HepG2 (cell line): ENCODE measurements around the gene ANTXR1.

ENCODE experiments used
- GTF2F1 ChIP-seq: fragments of 150-350 bp; IDR thresholded peaks from 2 replicates; pipeline ENCODE4 v1.6.1; 2014; ENCODE audit warnings: low read length
- MYC ChIP-seq: sonication (generic); formaldehyde crosslinking; IDR thresholded peaks from 2 replicates; pipeline ENCODE4 v1.9.0; 2021; ENCODE audit warnings: missing genetic modification reagents, borderline replicate concordance
- PCBP2 ChIP-seq: fragments of 200-400 bp; formaldehyde crosslinking; optimal IDR thresholded peaks from 2 replicates; pipeline ENCODE3; 2018; ENCODE audit warnings: low read length, low read depth; ENCODE audit not compliant: poor library complexity, severe bottlenecking
- POLR2AphosphoS2 ChIP-seq: IDR thresholded peaks from 2 replicates; pipeline ENCODE4 v1.6.1; 2011; ENCODE audit warnings: low read depth, low read length, improper control_type of control experiment
- POLR2AphosphoS5 ChIP-seq: IDR thresholded peaks from 2 replicates; pipeline ENCODE4 v1.6.1; 2012; ENCODE audit warnings: low read depth, low read length
- SMAD3 ChIP-seq: sonication (generic); formaldehyde crosslinking; IDR thresholded peaks from 2 replicates; pipeline ENCODE4 v1.4.0; 2020; ENCODE audit warnings: missing genetic modification reagents
- SP2 ChIP-seq: sonication (generic); formaldehyde crosslinking; IDR thresholded peaks from 2 replicates; pipeline ENCODE4 v1.5.1; 2020; ENCODE audit warnings: mild to moderate bottlenecking, missing genetic modification reagents
- YY1 ChIP-seq: IDR thresholded peaks from 2 replicates; pipeline ENCODE4 v1.6.1; 2011; ENCODE audit warnings: low read length, low read depth, moderate library complexity, mild to moderate bottlenecking; ENCODE audit not compliant: insufficient read depth, insufficient replicate concordance
- ZBTB49 ChIP-seq: sonication (generic); formaldehyde crosslinking; IDR thresholded peaks from 2 replicates; pipeline ENCODE4 v1.4.0; 2020; ENCODE audit warnings: missing genetic modification reagents, borderline replicate concordance
- ZNF20 ChIP-seq: sonication (generic); formaldehyde crosslinking; IDR thresholded peaks from 2 replicates; pipeline ENCODE4 v1.4.0; 2020; ENCODE audit warnings: mild to moderate bottlenecking, moderate library complexity, missing genetic modification reagents
- ZNF275 ChIP-seq: sonication (generic); formaldehyde crosslinking; IDR thresholded peaks from 2 replicates; pipeline ENCODE4 v1.8.0; 2022; ENCODE audit warnings: missing genetic modification reagents, mild to moderate bottlenecking, inconsistent platforms, borderline replicate concordance
- ZSCAN20 ChIP-seq: sonication (generic); formaldehyde crosslinking; IDR thresholded peaks from 2 replicates; pipeline ENCODE4 v1.4.0; 2020; ENCODE audit warnings: missing genetic modification reagents, mild to moderate bottlenecking, borderline replicate concordance

DNA sequence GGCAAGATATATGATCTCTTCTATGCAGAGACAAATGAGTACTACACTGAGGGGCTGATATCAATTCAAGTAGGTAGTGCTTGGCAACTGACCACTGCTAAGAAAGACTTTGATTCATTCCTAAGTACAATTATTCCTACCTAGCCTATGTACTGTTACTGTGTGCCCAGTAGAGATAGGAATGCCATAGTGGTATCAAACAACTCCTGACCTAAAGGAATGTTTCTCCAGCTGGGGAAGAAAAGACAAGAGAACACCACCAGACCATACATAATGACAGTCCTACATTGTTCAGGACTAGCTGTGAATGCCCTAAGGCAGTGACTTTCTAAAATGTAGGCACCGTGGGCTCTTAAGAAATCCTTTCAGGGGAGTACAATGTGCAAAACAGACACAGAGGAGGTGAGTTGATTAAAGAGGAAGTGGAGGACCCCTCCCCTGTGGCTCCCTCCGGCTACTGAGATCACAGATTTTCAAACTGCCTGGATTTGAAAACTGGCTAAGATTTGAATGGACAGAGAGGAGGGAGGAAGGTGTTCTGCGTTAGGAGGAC is 89.1 kb downstream of the ANTXR1 start:
- TF ChIP-seq YY1 (no peak), POLR2AphosphoS2 (no peak), ZSCAN20 (CRISPR knock-in tag) (no peak), SMAD3 (CRISPR knock-in tag) (no peak), POLR2AphosphoS5 (no peak), SP2 (CRISPR knock-in tag) (no peak), ZBTB49 (CRISPR knock-in tag) (no peak), MYC (no peak), ZNF20 (CRISPR knock-in tag) (no peak), GTF2F1 (no peak), PCBP2 (no peak), ZNF275 (CRISPR knock-in tag) (no peak)
